ENCODE data around the gene FANCB. TPM values are rescaled to one million over a fixed set of nuclear protein-coding genes. Genes with fewer than 3 reads are reported as not detected.

The FANCB gene
- 6.3 and 6.7 TPM in 2 replicates for total RNA-seq (2014; rRNA removed; shearing (Covaris generic))
- polyA plus RNA-seq (2015; cell fraction: cytosol; rRNA removed), result 2.3 and 2.7 TPM in 2 replicates
- 7.0 and 10.0 TPM in 2 replicates for polyA plus RNA-seq (2015; cell fraction: nucleus; rRNA removed)

- peak; percentile 93 for DNase-seq (ENCODE audit: low read depth)
These were observed at the start of gene FANCB, which contains the start of gene MOSPD2 for GRCh38 chrX:14872851-14873675. FANCB (minus strand) TSS chrX:14873069; CDS start chrX:14865510, 7,559 bp downstream. MOSPD2 (plus strand) TSS chrX:14873421; CDS start chrX:14873529, 108 bp downstream.

- DNase-seq (ENCODE audit: low read depth), result peak; percentile 82
These were observed 49.6 kb upstream of the FANCB start for GRCh38 chrX:14922437-14922836.

GRCh38 chrX:14920196-14920595, 47.3 kb upstream of the FANCB start:
- DNase-seq (ENCODE audit: low read depth), result no peak

- no peak for DNase-seq (ENCODE audit: low read depth)
These were observed 46.5 kb upstream of the FANCB start for GRCh38 chrX:14919407-14919806.

GRCh38 chrX:14916017-14916674, 43.3 kb upstream of the FANCB start:
- peak; percentile 53 for DNase-seq (ENCODE audit: low read depth)

GRCh38 chrX:14915596-14915995, 42.7 kb upstream of the FANCB start:
- DNase-seq (ENCODE audit: low read depth), result peak; percentile 49

GRCh38 chrX:14913241-14913640, 40.4 kb upstream of the FANCB start:
- DNase-seq (ENCODE audit: low read depth), result peak; percentile 22

GRCh38 chrX:14903891-14904290, 31.0 kb upstream of the FANCB start:
- no peak for DNase-seq (ENCODE audit: low read depth)

GRCh38 chrX:14902537-14902936, 29.7 kb upstream of the FANCB start:
- DNase-seq (ENCODE audit: low read depth), result no peak

- peak; percentile 74 for DNase-seq (ENCODE audit: low read depth)
These were observed 26.7 kb upstream of the FANCB start for GRCh38 chrX:14899607-14900006.

GRCh38 chrX:14897042-14897441, 24.2 kb upstream of the FANCB start:
- no peak for DNase-seq (ENCODE audit: low read depth)

GRCh38 chrX:14896273-14896672, 23.4 kb upstream of the FANCB start:
- no peak for DNase-seq (ENCODE audit: low read depth)

- DNase-seq (ENCODE audit: low read depth), result no peak
These were observed 13.4 kb upstream of the FANCB start for GRCh38 chrX:14886252-14886651.

GRCh38 chrX:14884714-14885113, 11.8 kb upstream of the FANCB start:
- DNase-seq (ENCODE audit: low read depth), result no peak

- DNase-seq (ENCODE audit: low read depth), result no peak
These were observed 11.0 kb upstream of the FANCB start for GRCh38 chrX:14883826-14884225.

GRCh38 chrX:14875624-14876023, 2.8 kb upstream of the FANCB start:
- DNase-seq (ENCODE audit: low read depth), result no peak

GRCh38 chrX:14873676-14874049, 794 bp upstream of the FANCB start:
- DNase-seq (ENCODE audit: low read depth), result no peak

GRCh38 chrX:14872355-14872754, 514 bp downstream of the FANCB start:
- no peak for DNase-seq (ENCODE audit: low read depth)

- no peak for DNase-seq (ENCODE audit: low read depth)
These were observed 1.1 kb downstream of the FANCB start for GRCh38 chrX:14871767-14872166.

GRCh38 chrX:14865201-14865600, 7.7 kb downstream of the FANCB start:
- DNase-seq (ENCODE audit: low read depth), result no peak

- DNase-seq (ENCODE audit: low read depth), result no peak
These were observed 8.2 kb downstream of the FANCB start for GRCh38 chrX:14864631-14865030.

GRCh38 chrX:14851526-14851925, 21.3 kb downstream of the FANCB start:
- no peak for DNase-seq (ENCODE audit: low read depth)
